ENCODE results near the gene MX2.

DNA sequence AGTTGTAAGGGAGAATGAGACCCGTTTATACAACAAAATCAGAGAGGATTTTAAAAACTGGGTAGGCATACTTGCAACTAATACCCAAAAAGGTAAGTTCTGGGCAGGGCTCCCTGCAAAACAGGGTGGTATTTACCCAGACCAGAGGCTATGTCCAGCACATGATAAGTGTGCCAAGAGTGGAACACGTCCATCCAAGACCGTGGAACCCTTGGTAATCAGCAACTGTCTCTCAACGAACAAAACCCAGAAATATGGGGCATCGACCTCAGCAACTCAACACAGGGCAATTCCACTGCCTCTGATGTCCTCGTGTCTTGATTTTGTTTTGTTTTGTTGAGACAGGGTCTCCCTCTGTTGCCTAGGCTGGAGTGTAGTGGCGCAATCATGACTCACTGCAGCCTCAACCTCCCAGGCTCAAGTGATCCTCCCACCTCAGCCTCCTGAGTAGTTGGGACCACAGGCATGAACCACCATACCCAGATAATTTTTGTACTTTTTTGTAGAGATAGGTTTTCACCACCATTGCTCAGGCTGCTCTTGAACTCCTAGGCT lies 37.5 kb downstream of the MX2 start:
- no peak for TF ChIP-seq POLR2A (IDR thresholded peaks at IDR 0.05)
- TF ChIP-seq, protein P1, sequence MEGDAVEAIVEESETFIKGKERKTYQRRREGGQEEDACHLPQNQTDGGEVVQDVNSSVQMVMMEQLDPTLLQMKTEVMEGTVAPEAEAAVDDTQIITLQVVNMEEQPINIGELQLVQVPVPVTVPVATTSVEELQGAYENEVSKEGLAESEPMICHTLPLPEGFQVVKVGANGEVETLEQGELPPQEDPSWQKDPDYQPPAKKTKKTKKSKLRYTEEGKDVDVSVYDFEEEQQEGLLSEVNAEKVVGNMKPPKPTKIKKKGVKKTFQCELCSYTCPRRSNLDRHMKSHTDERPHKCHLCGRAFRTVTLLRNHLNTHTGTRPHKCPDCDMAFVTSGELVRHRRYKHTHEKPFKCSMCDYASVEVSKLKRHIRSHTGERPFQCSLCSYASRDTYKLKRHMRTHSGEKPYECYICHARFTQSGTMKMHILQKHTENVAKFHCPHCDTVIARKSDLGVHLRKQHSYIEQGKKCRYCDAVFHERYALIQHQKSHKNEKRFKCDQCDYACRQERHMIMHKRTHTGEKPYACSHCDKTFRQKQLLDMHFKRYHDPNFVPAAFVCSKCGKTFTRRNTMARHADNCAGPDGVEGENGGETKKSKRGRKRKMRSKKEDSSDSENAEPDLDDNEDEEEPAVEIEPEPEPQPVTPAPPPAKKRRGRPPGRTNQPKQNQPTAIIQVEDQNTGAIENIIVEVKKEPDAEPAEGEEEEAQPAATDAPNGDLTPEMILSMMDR (IDR thresholded peaks at IDR 0.05), result no peak
- no peak for TF ChIP-seq POLR2AphosphoS5 (IDR thresholded peaks at IDR 0.05)
